Upper lobe of right lung (tissue), 1 donor: Measurements from ENCODE around the gene FHAD1. TPM values are rescaled to one million over a fixed set of nuclear protein-coding genes. Genes with fewer than 3 reads are reported as not detected.
A peak's percentile ranks its signal among the peaks of the same experiment; 100 is the strongest.

Experiments
- ATAC-seq: fragments of 200-7000 bp; cut with Tn5 transposase; one replicate; pipeline ENCODE4 v1.9.1; 2020; ENCODE audit warnings: mild to moderate bottlenecking, moderate library complexity
- DNase-seq: peaks from one replicate; pipeline ENCODE4 v3.0.0-alpha.2; 2020
- H3K27ac ChIP-seq: fragments of 200-600 bp; one replicate; pipeline ENCODE4 v1.8.0; 2022
- H3K27me3 ChIP-seq: fragments of 200-600 bp; one replicate; pipeline ENCODE4 v1.8.0; 2022; ENCODE audit warnings: mild to moderate bottlenecking
- H3K36me3 ChIP-seq: fragments of 200-600 bp; one replicate; pipeline ENCODE4 v1.8.0; 2022
- H3K4me1 ChIP-seq: fragments of 200-600 bp; one replicate; pipeline ENCODE4 v1.8.0; 2022
- H3K4me3 ChIP-seq: fragments of 200-600 bp; one replicate; pipeline ENCODE4 v1.8.0; 2022; ENCODE audit warnings: mild to moderate bottlenecking
- H3K9me3 ChIP-seq: fragments of 200-600 bp; one replicate; pipeline ENCODE4 v1.8.0; 2022
- intact Hi-C: fragments of 100-400 bp; cut with DNase I; formaldehyde crosslinking; loops from one replicate; pipeline ENCODE4 v1.11.0; 2022
- total RNA-seq: library from RNA; stranded (reverse); fragmentation: NEBNext Ultra II Directional; extraction: Animal tissue kit (Norgen Biotek cat#: 25700); gene quantifications from one replicate; pipeline ENCODE4 v1.2.1, GENCODE V29; 2021
- TF ChIP-seq, protein P1 (sequence below): fragments of 200-600 bp; IDR thresholded peaks from one replicate; pipeline ENCODE4 v1.8.0; 2022; ENCODE audit warnings: antibody characterized with exemption
- donor health status: DM: no; HTN: yes; CAD: no; lungs with severe emphysema.

FHAD1 gene
- total RNA-seq, 1 donor from 2014 or later: 2.4 TPM

DNA sequence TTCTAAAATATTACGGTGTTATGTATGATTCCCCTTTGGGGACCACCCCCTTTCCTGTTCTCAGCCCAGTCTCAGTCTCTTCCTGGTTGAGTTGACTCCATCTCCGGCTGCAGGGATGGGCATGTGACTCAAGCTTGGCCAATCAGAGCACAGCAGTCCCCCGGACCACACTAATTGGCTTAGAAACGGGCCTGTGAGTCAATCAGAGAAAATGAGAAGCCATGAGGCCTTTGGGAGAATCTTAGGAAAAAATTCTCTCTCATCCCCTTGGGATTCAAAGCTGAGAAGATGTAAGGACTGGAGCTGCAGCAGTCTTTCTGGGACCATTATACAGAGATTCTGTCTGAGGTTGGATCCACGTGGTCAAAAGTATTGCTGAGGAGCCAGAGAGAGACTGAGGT lies 10.7 kb upstream of the FHAD1 start:
- Histone ChIP-seq H3K9me3 (no peaks in the 10 kb centered on the region), H3K4me3 (no peak overlapping the region), H3K36me3 (no peaks in the 10 kb centered on the region), H3K4me1 (no peaks in the 10 kb centered on the region), H3K27ac (no peak overlapping the region), H3K27me3 (no peaks in the 10 kb centered on the region)
- DNase-seq (no peak), ATAC-seq (no peak)
- TF ChIP-seq, protein P1, sequence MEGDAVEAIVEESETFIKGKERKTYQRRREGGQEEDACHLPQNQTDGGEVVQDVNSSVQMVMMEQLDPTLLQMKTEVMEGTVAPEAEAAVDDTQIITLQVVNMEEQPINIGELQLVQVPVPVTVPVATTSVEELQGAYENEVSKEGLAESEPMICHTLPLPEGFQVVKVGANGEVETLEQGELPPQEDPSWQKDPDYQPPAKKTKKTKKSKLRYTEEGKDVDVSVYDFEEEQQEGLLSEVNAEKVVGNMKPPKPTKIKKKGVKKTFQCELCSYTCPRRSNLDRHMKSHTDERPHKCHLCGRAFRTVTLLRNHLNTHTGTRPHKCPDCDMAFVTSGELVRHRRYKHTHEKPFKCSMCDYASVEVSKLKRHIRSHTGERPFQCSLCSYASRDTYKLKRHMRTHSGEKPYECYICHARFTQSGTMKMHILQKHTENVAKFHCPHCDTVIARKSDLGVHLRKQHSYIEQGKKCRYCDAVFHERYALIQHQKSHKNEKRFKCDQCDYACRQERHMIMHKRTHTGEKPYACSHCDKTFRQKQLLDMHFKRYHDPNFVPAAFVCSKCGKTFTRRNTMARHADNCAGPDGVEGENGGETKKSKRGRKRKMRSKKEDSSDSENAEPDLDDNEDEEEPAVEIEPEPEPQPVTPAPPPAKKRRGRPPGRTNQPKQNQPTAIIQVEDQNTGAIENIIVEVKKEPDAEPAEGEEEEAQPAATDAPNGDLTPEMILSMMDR: no peak
- intact Hi-C loops: no loop called here

DNA sequence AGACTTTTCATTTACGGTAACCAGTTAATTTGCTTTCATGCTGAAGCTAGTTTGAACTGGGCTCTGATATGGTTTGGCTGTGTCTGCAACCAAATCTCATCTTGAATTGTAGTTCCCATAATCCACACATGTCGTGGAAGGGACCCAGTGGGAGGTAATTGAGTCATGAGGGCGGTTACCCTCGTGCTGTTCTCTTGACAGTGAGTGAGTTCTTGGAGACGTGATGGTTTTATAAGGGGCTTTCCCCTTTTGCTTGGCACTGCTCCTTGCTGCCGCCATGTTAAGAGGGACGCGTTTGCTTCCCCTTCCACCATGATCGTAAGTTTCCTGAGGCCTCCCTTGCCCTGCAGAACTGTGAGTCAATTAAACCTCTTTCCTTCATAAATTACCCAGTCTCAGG lies 10.3 kb upstream of the FHAD1 start:
- H3K27me3 ChIP-seq: no peaks in the 10 kb centered on the region
- TF ChIP-seq, protein P1: no peak
- H3K4me3 ChIP-seq: no peak overlapping the region
- H3K9me3 ChIP-seq: no peaks in the 10 kb centered on the region
- intact Hi-C loops: no loop called here
- H3K27ac ChIP-seq: no peak overlapping the region
- no peaks in the 10 kb centered on the region for H3K36me3 ChIP-seq
- no peaks in the 10 kb centered on the region for H3K4me1 ChIP-seq
- DNase-seq (no peak), ATAC-seq (no peak)

DNA sequence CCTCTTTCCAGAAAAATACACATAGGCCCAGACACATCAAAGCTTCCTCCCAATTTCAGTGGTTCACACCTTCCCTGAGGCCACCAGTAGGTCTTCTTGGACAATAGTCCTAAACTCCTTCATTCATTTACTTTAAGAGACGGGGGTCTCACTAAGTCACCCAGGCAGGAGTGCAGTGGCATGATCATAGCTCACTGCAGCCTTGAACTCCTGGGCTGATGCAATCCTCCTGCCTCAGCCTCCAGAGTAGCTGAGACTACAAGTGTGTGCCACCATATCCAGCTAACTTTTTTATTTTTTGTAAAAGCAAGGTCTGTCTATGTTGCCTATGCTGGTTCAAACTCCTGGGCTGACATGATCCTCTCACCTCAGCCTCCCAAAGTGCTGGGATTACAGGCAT lies 8.2 kb upstream of the FHAD1 start:
- Histone ChIP-seq H3K27ac (no peak overlapping the region), H3K36me3 (no peaks in the 10 kb centered on the region), H3K9me3 (no peaks in the 10 kb centered on the region), H3K4me1 (no peaks in the 10 kb centered on the region), H3K27me3 (no peaks in the 10 kb centered on the region), H3K4me3 (no peak overlapping the region)
- intact Hi-C loops: no loop called here
- TF ChIP-seq, protein P1: no peak
- ATAC-seq (no peak), DNase-seq (no peak)

DNA sequence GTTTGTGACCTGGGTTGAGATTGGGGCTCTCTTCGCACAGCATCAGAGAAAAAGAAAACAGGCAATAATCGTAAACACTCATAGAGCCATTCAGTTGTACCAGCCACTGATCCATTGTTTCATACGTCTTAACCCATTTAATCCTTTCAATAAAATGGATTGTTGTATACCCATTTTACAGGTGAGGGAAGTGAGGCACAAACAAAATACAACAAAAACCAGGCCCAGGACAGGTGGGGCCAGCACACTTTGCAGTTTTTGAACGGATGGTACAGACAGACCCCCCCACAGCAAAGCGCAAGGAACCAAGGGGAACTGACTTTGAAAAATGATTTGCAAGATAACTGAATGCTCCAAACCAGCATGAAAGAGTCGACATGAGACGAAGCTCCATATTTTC lies 4.3 kb upstream of the FHAD1 start:
- DNase-seq: no peak
- ATAC-seq: no peak
- H3K4me3 ChIP-seq: no peak overlapping the region
- peaks cover 4% of the 10 kb centered on the region for H3K9me3 ChIP-seq
- H3K4me1 ChIP-seq: peaks cover 27% of the 10 kb centered on the region
- TF ChIP-seq, protein P1: no peak
- intact Hi-C loops: no loop called here
- H3K27me3 ChIP-seq: no peaks in the 10 kb centered on the region
- no peak overlapping the region for H3K27ac ChIP-seq
- H3K36me3 ChIP-seq: no peaks in the 10 kb centered on the region

DNA sequence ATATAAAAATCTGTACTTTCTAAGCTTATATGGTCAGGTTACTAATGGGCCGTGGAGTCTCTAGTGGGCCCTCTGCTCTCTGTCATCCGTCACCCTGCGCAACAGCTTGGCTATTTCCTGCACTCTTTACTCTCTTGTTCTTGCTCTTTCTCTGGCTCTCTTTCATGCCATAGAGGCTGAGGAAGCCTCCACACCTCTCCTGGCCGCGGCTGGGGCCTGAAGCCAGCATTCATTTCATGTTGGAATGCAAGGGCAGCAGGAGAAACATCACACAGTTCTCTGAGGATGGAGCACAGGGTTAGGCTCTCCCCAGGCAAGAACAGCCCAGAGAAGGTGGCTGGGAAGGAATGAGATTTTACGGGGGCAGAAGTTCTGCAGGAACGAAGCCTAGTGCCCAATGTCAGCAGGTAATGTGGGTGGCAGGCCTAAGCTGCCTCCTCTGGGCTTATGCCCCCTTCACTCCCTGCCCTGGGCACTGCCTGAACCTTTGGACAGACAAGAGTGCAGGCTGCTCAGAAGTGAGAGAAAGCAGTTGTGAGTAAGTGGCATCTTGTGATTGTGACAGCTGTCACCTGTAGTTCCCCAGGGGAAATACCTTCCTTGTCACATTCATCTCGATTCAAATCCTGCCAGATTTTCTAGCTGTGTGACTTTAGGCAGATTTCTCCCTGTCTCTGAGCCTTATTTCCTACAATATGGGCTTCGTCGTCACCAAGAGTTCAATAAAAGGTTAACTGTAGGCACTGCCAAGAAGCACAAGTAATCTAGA lies 3.6 kb upstream of the FHAD1 start:
- intact Hi-C loops: no loop called here
- Histone ChIP-seq H3K36me3 (no peaks in the 10 kb centered on the region), H3K4me1 (peaks cover 28% of the 10 kb centered on the region), H3K27me3 (no peaks in the 10 kb centered on the region), H3K4me3 (no peak overlapping the region), H3K9me3 (peaks cover 4% of the 10 kb centered on the region), H3K27ac (no peak overlapping the region)
- ATAC-seq (no peak), DNase-seq (peak; percentile 32)
- TF ChIP-seq, protein P1: no peak
